ENCODE data around the gene KRR1. TPM values are rescaled to one million over a fixed set of nuclear protein-coding genes. Genes with fewer than 3 reads are reported as not detected.
"Not testable (repeated sequence)": the region's sequence is repeated elsewhere in the genome, so short reads cannot be mapped to it uniquely, and the experiment has no call there.

Gene KRR1
- total and polyA plus RNA-seq, 5 donors from 2014 or later: 47.9 to 113 (median 60.6) TPM

DNA sequence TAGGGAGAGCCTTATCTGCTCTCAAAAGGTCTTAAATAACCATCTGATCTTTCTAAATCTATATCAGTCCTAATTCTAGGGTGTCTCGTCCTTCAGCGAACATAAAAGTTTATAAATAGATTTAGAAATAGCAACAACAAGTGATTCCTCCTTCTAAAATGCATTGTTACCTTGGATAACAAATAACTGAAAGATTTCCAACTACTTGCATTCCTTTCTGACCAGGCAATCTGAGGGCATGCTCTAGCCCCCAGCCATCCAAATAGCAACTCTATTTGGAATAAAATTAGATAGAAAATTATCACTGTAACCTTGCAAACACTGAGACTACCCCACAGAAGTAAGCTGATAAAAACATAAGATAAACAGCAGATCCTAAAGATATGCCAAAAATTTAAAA, 21.8 kb upstream of the KRR1 start:
- no peaks in the 10 kb centered on the region for H3K36me3 Mint-ChIP-seq
- no peak overlapping the region for H3K4me3 Mint-ChIP-seq
- no peak for ATAC-seq (ENCODE audit: low read depth in 2 of 2)

DNA sequence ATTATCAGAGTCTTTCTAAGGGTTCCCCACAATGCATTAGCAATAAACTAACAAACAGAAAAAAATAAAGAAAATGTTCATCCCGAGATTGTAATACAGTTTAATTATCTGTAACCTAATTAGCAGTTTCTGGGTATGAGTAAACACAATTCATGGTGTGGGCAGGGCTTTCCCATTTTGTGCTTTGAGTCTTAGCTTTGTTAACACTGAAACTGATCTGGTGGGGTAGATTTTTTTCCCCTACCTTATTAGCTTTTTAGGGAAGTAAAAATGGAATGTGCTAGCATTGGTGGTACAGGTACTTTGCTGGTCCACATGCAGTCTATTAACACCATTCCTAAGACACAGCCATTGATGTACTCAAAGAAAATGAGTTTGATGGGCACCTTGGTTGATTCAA, 18.4 kb upstream of the KRR1 start:
- Histone ChIP-seq H3K27me3 (ENCODE audit: control insufficient read depth, insufficient read depth, low read length) (peaks cover 6% of the 10 kb centered on the region), H3K27ac (ENCODE audit: insufficient read depth, low read length, poor library complexity, severe bottlenecking) (no peak overlapping the region), H3K9me3 (ENCODE audit: control insufficient read depth in 2 of 2, low read length in 2 of 2) (no peaks in the 10 kb centered on the region), H3K36me3 (ENCODE audit: control insufficient read depth, insufficient read depth, low read length) (no peaks in the 10 kb centered on the region), H3K4me1 (ENCODE audit: control insufficient read depth, insufficient read depth, low read length, poor library complexity, severe bottlenecking) (no peaks in the 10 kb centered on the region), H3K4me3 (ENCODE audit: low read depth, low read length) (no peak overlapping the region)
- peaks cover 0 to 5% (median under 1%) of the 10 kb centered on the region in 4 donors for H3K4me1 Mint-ChIP-seq
- ATAC-seq (ENCODE audit: low read depth in 2 of 2): no peak
- no peaks in the 10 kb centered on the region for H3K36me3 Mint-ChIP-seq
- H3K27ac Mint-ChIP-seq: no peak overlapping the region
- H3K4me3 Mint-ChIP-seq: no peak overlapping the region
- no peak for DNase-seq
- peaks cover 6% of the 10 kb centered on the region for H3K27me3 Mint-ChIP-seq
- H3K9me3 Mint-ChIP-seq: peaks cover 0 to 4% (median 0%) of the 10 kb centered on the region in 7 donors

More for the DNA sequence above, 21.8 kb upstream of the KRR1 start:
- Histone ChIP-seq H3K27ac (ENCODE audit: insufficient read depth, low read length, poor library complexity, severe bottlenecking) (no peak overlapping the region), H3K4me3 (ENCODE audit: low read depth, low read length) (no peak overlapping the region), H3K4me1 (ENCODE audit: control insufficient read depth, insufficient read depth, low read length, poor library complexity, severe bottlenecking) (no peaks in the 10 kb centered on the region), H3K36me3 (ENCODE audit: control insufficient read depth, insufficient read depth, low read length) (no peaks in the 10 kb centered on the region), H3K9me3 (ENCODE audit: control insufficient read depth in 2 of 2, low read length in 2 of 2) (no peaks in the 10 kb centered on the region), H3K27me3 (ENCODE audit: control insufficient read depth, insufficient read depth, low read length) (peaks cover 2% of the 10 kb centered on the region)
- no peak overlapping the region for H3K27ac Mint-ChIP-seq
- H3K9me3 Mint-ChIP-seq: peaks cover 0 to 4% (median 0%) of the 10 kb centered on the region in 7 donors
- no peaks in the 10 kb centered on the region for H3K27me3 Mint-ChIP-seq
- H3K4me1 Mint-ChIP-seq: no peaks in the 10 kb centered on the region
- DNase-seq: no peak

DNA sequence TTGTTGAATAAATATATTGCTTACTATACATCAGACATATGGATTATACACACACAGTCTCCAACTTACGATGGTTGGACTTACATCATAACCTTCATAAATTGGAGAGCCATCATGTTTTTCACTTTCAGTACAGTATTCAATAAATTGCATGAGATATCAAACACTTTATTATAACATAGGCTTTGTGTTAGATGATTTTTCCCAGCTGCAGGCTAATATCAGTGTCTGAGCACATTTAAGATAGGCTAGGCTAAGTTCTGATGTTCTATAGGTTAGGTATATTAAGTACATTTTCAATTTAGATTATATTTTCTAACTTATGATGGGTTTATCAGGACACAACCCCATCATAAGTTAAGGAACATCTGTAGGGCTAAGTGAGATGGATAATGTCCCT, 17.9 kb upstream of the KRR1 start:
- H3K27me3 ChIP-seq (ENCODE audit: control insufficient read depth, insufficient read depth, low read length): peaks cover 7% of the 10 kb centered on the region
- no peaks in the 10 kb centered on the region for H3K4me1 ChIP-seq (ENCODE audit: control insufficient read depth, insufficient read depth, low read length, poor library complexity, severe bottlenecking)
- Mint-ChIP-seq H3K9me3 (peaks cover 0 to 4% (median 0%) of the 10 kb centered on the region in 7 donors), H3K4me1 (peaks cover 0 to 5% (median under 1%) of the 10 kb centered on the region in 4 donors), H3K27me3 (peaks cover 6% of the 10 kb centered on the region), H3K4me3 (no peak overlapping the region), H3K27ac (no peak overlapping the region), H3K36me3 (no peaks in the 10 kb centered on the region)
- ATAC-seq (ENCODE audit: low read depth in 2 of 2): no peak
- no peaks in the 10 kb centered on the region for H3K9me3 ChIP-seq (ENCODE audit: control insufficient read depth in 2 of 2, low read length in 2 of 2)
- DNase-seq: no peak
- H3K36me3 ChIP-seq (ENCODE audit: control insufficient read depth, insufficient read depth, low read length): no peaks in the 10 kb centered on the region
- H3K27ac ChIP-seq (ENCODE audit: insufficient read depth, low read length, poor library complexity, severe bottlenecking): no peak overlapping the region
- no peak overlapping the region for H3K4me3 ChIP-seq (ENCODE audit: low read depth, low read length)

DNA sequence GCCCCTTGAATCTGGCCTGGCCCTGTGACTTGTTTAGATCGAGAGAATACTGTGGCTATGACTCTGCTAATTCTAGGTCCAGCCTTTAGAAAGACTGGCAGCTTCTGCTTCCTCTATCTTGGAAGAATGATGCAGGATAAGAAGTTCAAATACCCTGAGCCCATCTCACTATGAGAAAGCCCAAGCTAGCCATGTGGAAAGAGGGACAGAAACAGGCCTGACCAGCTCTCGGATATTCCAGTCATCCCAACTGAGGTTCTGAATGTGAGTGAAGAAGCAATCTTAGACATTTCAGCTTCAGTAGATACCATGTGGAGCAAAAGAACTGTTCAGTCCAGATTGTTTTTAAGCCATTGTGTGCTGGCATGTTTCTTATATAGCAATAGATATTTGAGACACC, 17.3 kb upstream of the KRR1 start:
- Histone ChIP-seq H3K36me3 (ENCODE audit: control insufficient read depth, insufficient read depth, low read length) (no peaks in the 10 kb centered on the region), H3K27me3 (ENCODE audit: control insufficient read depth, insufficient read depth, low read length) (peaks cover 7% of the 10 kb centered on the region), H3K4me1 (ENCODE audit: control insufficient read depth, insufficient read depth, low read length, poor library complexity, severe bottlenecking) (no peaks in the 10 kb centered on the region), H3K9me3 (ENCODE audit: control insufficient read depth in 2 of 2, low read length in 2 of 2) (no peaks in the 10 kb centered on the region), H3K4me3 (ENCODE audit: low read depth, low read length) (no peak overlapping the region), H3K27ac (ENCODE audit: insufficient read depth, low read length, poor library complexity, severe bottlenecking) (no peak overlapping the region)
- Mint-ChIP-seq H3K4me3 (no peak overlapping the region), H3K36me3 (no peaks in the 10 kb centered on the region), H3K9me3 (peaks cover 0 to 4% (median 0%) of the 10 kb centered on the region in 7 donors), H3K27me3 (peaks cover 8% of the 10 kb centered on the region), H3K27ac (no peak overlapping the region), H3K4me1 (peaks cover 0 to 5% (median under 1%) of the 10 kb centered on the region in 4 donors)
- no peak for DNase-seq
- no peak for ATAC-seq (ENCODE audit: low read depth in 2 of 2)

DNA sequence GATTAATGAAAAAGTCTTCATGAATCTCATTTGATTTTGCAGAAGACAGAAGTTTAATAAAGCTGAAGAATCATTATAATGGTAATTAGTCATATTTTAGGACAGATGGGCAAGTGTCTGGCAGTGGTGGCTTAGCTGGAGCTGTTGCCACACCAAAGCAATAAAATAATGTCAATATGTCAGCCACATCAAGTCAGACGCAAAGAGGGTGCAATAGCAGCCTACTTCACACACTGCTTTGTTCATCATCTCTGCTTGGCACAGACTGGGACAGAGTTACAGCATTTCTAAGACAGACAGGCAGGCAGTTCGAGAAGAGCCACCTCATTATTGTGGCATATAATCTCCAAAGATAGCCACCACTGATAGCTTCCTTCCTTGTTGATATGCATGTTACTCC, 16.9 kb upstream of the KRR1 start:
- H3K36me3 ChIP-seq (ENCODE audit: control insufficient read depth, insufficient read depth, low read length): no peaks in the 10 kb centered on the region
- no peak overlapping the region for H3K27ac ChIP-seq (ENCODE audit: insufficient read depth, low read length, poor library complexity, severe bottlenecking)
- no peak overlapping the region for H3K27ac Mint-ChIP-seq
- peaks cover 12% of the 10 kb centered on the region for H3K27me3 Mint-ChIP-seq
- H3K4me1 Mint-ChIP-seq: peaks cover 0 to 5% (median under 1%) of the 10 kb centered on the region in 4 donors
- no peak overlapping the region for H3K4me3 ChIP-seq (ENCODE audit: low read depth, low read length)
- ATAC-seq (ENCODE audit: low read depth in 2 of 2) (no peak), DNase-seq (no peak)
- H3K4me1 ChIP-seq (ENCODE audit: control insufficient read depth, insufficient read depth, low read length, poor library complexity, severe bottlenecking): no peaks in the 10 kb centered on the region
- H3K36me3 Mint-ChIP-seq: no peaks in the 10 kb centered on the region
- no peaks in the 10 kb centered on the region for H3K9me3 ChIP-seq (ENCODE audit: control insufficient read depth in 2 of 2, low read length in 2 of 2)
- peaks cover 0 to 4% (median 0%) of the 10 kb centered on the region in 7 donors for H3K9me3 Mint-ChIP-seq
- no peak overlapping the region for H3K4me3 Mint-ChIP-seq
- peaks cover 7% of the 10 kb centered on the region for H3K27me3 ChIP-seq (ENCODE audit: control insufficient read depth, insufficient read depth, low read length)

DNA sequence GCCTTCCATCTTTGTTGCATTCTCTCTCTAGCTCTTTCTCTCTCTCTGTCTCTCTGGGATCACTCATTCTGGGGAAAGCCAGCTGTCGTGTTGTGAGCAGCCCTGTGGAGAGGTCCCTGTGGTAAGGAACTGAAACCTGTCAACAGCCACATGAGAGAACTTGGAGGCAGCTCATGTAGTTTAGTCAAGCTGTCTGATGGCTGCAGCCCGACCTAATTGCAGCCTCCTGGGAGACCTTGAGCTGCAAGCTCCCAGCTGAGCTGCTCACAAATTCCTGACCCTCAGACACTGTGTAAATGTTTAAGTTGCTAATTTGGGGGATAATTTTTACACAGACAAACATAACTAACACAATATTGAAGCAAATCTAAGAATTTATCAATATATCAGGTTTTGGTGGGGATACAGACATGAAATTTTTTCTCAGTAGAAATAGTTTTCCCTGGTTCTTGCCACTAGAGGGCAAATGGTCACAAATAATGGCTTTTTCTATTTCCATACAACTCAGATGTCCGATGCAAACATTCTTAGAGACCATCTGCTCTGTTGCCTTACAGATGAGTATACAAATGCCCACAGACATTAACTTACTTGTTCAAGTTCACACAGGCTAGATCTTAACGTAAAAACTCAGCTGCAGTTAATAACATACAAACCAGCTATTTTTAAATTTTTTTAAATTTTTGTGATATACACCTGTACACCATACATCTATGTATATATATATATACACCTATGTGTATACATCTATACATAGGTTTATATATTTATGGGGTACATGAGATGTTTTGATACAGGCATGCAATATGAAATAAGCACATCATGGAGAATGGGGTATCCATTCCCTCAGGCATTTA, 15.5 kb upstream of the KRR1 start:
- H3K9me3 ChIP-seq (ENCODE audit: control insufficient read depth in 2 of 2, low read length in 2 of 2): no peaks in the 10 kb centered on the region
- ATAC-seq (ENCODE audit: low read depth in 2 of 2): peak in 1 of 2 donors; percentile 37

DNA sequence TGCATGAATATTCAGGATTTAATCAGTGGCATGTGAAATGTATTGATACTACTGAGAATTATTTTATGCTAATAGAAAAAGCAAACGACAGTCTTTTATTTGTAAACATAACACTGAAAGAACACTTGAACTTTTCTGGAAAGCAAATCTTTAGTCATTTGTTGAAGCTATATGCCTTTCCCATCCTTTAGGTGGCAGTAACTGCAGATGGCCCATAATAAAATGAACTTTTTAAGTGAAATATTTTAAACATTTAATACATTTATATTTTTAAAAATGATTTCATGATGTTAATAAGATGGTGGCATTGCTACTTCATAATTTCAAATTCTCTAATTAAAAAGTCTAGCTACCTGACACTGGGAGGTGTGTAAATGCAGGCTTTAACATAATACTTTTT, 13.9 kb upstream of the KRR1 start:
- H3K9me3 Mint-ChIP-seq: peaks cover 0 to 6% (median 1%) of the 10 kb centered on the region in 7 donors
- Histone ChIP-seq H3K27ac (ENCODE audit: insufficient read depth, low read length, poor library complexity, severe bottlenecking) (no peak overlapping the region), H3K4me1 (ENCODE audit: control insufficient read depth, insufficient read depth, low read length, poor library complexity, severe bottlenecking) (no peaks in the 10 kb centered on the region), H3K27me3 (ENCODE audit: control insufficient read depth, insufficient read depth, low read length) (peaks cover 7% of the 10 kb centered on the region), H3K4me3 (ENCODE audit: low read depth, low read length) (no peak overlapping the region), H3K36me3 (ENCODE audit: control insufficient read depth, insufficient read depth, low read length) (no peaks in the 10 kb centered on the region), H3K9me3 (ENCODE audit: control insufficient read depth in 2 of 2, low read length in 2 of 2) (no peaks in the 10 kb centered on the region)
- H3K4me3 Mint-ChIP-seq: no peak overlapping the region
- peaks cover 0 to 5% (median under 1%) of the 10 kb centered on the region in 4 donors for H3K4me1 Mint-ChIP-seq
- no peak overlapping the region for H3K27ac Mint-ChIP-seq
- no peaks in the 10 kb centered on the region for H3K36me3 Mint-ChIP-seq
- no peak for DNase-seq
- peaks cover 25% of the 10 kb centered on the region for H3K27me3 Mint-ChIP-seq
- ATAC-seq (ENCODE audit: low read depth in 2 of 2): no peak

More for the DNA sequence above, 15.5 kb upstream of the KRR1 start:
- DNase-seq: peak in 2 of 3 donors; percentile 38 to 48
- no peaks in the 10 kb centered on the region for H3K4me1 ChIP-seq (ENCODE audit: control insufficient read depth, insufficient read depth, low read length, poor library complexity, severe bottlenecking)
- Mint-ChIP-seq H3K9me3 (peaks cover 0 to 4% (median 0%) of the 10 kb centered on the region in 7 donors), H3K27me3 (peaks cover 14% of the 10 kb centered on the region), H3K4me1 (peaks cover 0 to 5% (median under 1%) of the 10 kb centered on the region in 4 donors), H3K27ac (no peak overlapping the region), H3K36me3 (no peaks in the 10 kb centered on the region), H3K4me3 (no peak overlapping the region)
- no peak overlapping the region for H3K4me3 ChIP-seq (ENCODE audit: low read depth, low read length)
- no peaks in the 10 kb centered on the region for H3K36me3 ChIP-seq (ENCODE audit: control insufficient read depth, insufficient read depth, low read length)
- H3K27me3 ChIP-seq (ENCODE audit: control insufficient read depth, insufficient read depth, low read length): peaks cover 7% of the 10 kb centered on the region
- no peak overlapping the region for H3K27ac ChIP-seq (ENCODE audit: insufficient read depth, low read length, poor library complexity, severe bottlenecking)

DNA sequence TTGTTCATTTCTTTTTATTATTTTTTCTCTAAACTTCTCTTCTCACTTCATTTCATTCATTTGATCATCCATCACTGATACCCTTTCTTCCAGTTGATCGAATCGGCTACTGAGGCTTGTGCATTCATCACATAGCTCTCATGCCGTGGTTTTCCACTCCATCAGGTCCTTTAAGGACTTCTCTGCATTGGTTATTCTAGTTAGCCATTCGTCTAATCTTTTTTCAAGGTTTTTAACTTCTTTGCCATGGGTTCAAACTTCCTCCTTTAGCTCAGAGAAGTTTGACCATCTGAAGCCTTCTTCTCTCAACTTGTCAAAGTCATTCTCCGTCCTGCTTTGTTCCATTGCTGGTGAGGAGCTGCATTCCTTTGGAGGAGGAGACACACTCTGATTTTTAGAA, 10.7 kb upstream of the KRR1 start:
- not testable (repeated sequence) for H3K9me3 ChIP-seq (ENCODE audit: control insufficient read depth in 2 of 2, low read length in 2 of 2); H3K4me1 ChIP-seq (ENCODE audit: control insufficient read depth, insufficient read depth, low read length, poor library complexity, severe bottlenecking); H3K36me3 ChIP-seq (ENCODE audit: control insufficient read depth, insufficient read depth, low read length); DNase-seq; ATAC-seq (ENCODE audit: low read depth in 2 of 2); H3K27ac ChIP-seq (ENCODE audit: insufficient read depth, low read length, poor library complexity, severe bottlenecking); H3K4me3 ChIP-seq (ENCODE audit: low read depth, low read length); H3K36me3 Mint-ChIP-seq; H3K27me3 ChIP-seq (ENCODE audit: control insufficient read depth, insufficient read depth, low read length); H3K9me3 Mint-ChIP-seq; H3K4me3 Mint-ChIP-seq; H3K27ac Mint-ChIP-seq; H3K4me1 Mint-ChIP-seq
- peaks cover 26% of the 10 kb centered on the region for H3K27me3 Mint-ChIP-seq
